GM18868 (cell line): Measurements from ENCODE around the gene STAM2.
A peak's percentile ranks its signal among the peaks of the same experiment; 100 is the strongest.

Experiments used
- ATAC-seq: cut with Tn5 transposase; IDR thresholded peaks from one replicate; pipeline ENCODE4 v1.9.1; 2021; ENCODE audit warnings: mild to moderate bottlenecking, moderate library complexity; ENCODE audit not compliant: unreplicated experiment

The STAM2 gene

DNA sequence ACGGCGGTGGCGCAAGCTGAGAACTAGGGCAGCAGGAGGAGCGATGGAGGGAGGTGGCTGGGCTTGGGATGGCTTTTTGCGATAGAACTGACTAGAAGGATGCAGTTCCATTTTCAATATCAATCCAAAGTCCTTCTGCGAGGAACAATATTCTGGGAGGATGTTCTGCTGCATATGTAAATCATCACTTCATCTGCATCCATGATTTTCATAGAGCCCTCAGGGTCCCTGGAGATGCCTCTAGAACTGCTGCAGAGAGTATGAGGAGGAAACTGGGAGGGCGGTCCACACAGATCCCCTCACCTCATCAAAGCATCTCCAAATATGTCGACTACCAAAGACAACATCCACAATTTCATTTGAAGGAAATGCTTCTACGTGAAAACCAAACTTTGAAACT, 97.5 kb downstream of the STAM2 start:
- no peak for ATAC-seq

- ATAC-seq, result no peak
Measured at GRCh38 chr2:152075461-152076050, 100.0 kb downstream of the STAM2 start.

- no peak for ATAC-seq
Measured at GRCh38 chr2:152072011-152072410, 103.6 kb downstream of the STAM2 start.

DNA sequence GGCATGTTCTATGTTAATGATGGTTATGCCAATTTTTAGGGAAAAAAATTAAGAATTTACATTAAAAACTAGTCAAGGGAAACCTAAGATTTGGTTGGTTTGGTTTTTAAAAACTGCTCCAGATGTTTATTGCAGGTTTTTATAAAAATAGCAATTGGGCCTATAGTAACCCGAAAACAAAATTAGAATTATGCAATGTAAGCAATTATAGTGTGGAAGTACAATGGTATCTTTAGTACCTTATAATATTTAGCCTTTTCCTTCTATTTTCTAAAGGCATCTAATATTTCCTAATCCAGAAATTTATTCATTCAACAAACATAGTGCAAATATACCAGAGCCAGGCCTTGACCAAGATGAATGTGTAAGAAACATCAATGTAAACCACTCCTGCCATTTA, 104.0 kb downstream of the STAM2 start:
- no peak for ATAC-seq

DNA sequence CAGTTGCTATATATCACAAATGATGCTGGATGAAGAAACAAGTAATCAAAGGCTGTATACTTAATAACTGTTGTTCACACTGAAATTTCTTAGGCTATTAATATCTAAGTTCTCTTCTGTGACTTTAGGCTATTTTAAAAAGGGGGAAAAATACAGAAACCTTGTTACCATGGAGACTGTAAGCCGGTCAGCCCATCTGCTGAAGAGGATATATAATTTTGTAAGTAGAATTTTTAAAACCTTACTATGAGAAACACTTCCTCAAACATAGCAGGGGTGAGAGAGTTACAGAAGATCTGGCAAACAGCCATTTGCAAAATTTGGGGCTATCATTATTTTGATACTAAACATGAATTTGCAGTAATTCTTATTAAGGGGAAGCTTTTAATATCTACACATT, 104.5 kb downstream of the STAM2 start:
- ATAC-seq, result peak; percentile 84

DNA sequence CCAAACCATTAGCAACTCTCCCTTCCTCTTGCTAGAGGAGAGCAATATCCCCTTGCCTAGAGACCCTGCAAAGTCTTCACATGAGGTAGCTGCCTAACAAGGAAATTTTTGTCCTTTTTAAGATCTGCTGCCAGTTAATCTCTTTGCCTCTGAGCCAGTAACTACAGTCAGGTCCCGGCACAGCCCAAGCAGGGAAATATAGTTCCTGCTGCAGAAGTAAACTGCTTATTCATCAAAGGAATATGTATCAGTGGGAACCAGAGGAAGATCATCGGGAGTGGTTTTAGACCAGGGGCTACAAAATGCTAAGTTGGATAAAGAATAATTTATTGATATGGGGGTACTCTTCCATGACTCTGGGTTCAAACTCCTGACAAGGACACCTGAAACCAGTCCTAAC, 107.3 kb downstream of the STAM2 start:
- no peak for ATAC-seq

DNA sequence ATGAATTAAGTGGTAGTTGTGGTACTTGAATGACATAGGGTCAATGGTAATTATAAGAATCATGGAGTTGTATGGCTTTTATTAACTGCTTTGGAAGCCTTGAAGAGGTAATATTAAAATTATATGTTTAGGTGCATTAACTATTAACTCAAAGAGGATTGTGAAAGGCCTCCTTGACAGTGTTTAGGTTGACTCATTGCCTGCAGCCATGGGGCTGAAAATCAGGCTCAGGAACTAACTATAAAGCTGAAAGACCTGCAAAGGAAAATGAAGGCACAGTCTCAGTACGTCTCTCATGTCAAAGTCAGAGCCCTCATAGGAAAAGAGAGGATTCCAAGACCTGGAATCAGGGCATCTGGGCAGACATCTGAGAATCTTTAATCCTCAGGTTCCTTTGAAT, 107.7 kb downstream of the STAM2 start:
- no peak for ATAC-seq
